HepG2 (cell line): ENCODE data around the gene SF3A2. TPM values are rescaled to one million over a fixed set of nuclear protein-coding genes. Genes with fewer than 3 reads are reported as not detected.

Experiments
- CBFB ChIP-seq: sonication (generic); formaldehyde crosslinking; IDR thresholded peaks from 2 replicates; pipeline ENCODE4 v1.4.0; 2020; ENCODE audit warnings: missing genetic modification reagents
- KMT2A ChIP-seq: sonication (generic); formaldehyde crosslinking; IDR thresholded peaks from 2 replicates; pipeline ENCODE4 v1.4.0; 2020; ENCODE audit warnings: missing genetic modification reagents
- PBX2 ChIP-seq: IDR thresholded peaks from 2 replicates; pipeline ENCODE4 v1.6.1; 2016; ENCODE audit warnings: control low read depth
- POGZ ChIP-seq: sonication (generic); formaldehyde crosslinking; IDR thresholded peaks from 2 replicates; pipeline ENCODE4 v1.4.0; 2020; ENCODE audit warnings: mild to moderate bottlenecking, missing genetic modification reagents
- SETDB1 ChIP-seq: sonication (generic); formaldehyde crosslinking; IDR thresholded peaks from 2 replicates; pipeline ENCODE4 v1.5.1; 2020; ENCODE audit warnings: missing genetic modification reagents, mild to moderate bottlenecking, borderline replicate concordance
- SRF ChIP-seq: IDR thresholded peaks from 2 replicates; pipeline ENCODE4 v1.6.1; 2011; ENCODE audit warnings: mild to moderate bottlenecking, low read depth, low read length, moderate library complexity
- TAF15 ChIP-seq: fragments of 200-400 bp; formaldehyde crosslinking; IDR thresholded peaks from one replicate; pipeline ENCODE4 v1.6.1; 2018; ENCODE audit warnings: mild to moderate bottlenecking, low read depth, low read length; ENCODE audit not compliant: poor library complexity, severe bottlenecking
- YEATS4 ChIP-seq: sonication (generic); formaldehyde crosslinking; IDR thresholded peaks from 2 replicates; pipeline ENCODE4 v1.4.0; 2020; ENCODE audit warnings: missing genetic modification reagents, borderline replicate concordance
- ZMYM3 ChIP-seq: sonication (generic); formaldehyde crosslinking; IDR thresholded peaks from 2 replicates; pipeline ENCODE4 v1.5.1; 2020; ENCODE audit warnings: mild to moderate bottlenecking, missing genetic modification reagents
- ZMYM4 ChIP-seq: sonication (generic); formaldehyde crosslinking; IDR thresholded peaks from 2 replicates; pipeline ENCODE4 v1.8.1; 2023; ENCODE audit warnings: mild to moderate bottlenecking, missing genetic modification reagents
- ZNF639 ChIP-seq: conservative IDR thresholded peaks from 2 replicates; pipeline ENCODE4 v1.6.1; 2018; ENCODE audit warnings: missing genetic modification reagents
- ZNF652 ChIP-seq: IDR thresholded peaks from 2 replicates; pipeline ENCODE4 v1.6.1; 2016; ENCODE audit warnings: low read depth, borderline replicate concordance
- ZNF737 ChIP-seq: sonication (generic); formaldehyde crosslinking; IDR thresholded peaks from 2 replicates; pipeline ENCODE4 v1.5.0; 2020; ENCODE audit warnings: missing genetic modification reagents, mild to moderate bottlenecking, borderline replicate concordance
- ZSCAN29 ChIP-seq: sonication (generic); formaldehyde crosslinking; conservative IDR thresholded peaks from 2 replicates; pipeline ENCODE4 v1.4.0; 2020; ENCODE audit warnings: mild to moderate bottlenecking, missing genetic modification reagents
- polyA plus RNA-seq, 8 experiments: library from polyadenylated mRNA; depleted of rRNA in 3 of 8; stranded (reverse) in 7 of 8; unstranded in 1 of 8; fragments of >200 nt; fragmentation: Illumina TruSeq in 4 of 8; extraction: Trizol in 4 of 8; gene quantifications; 2 replicates each; pipeline versions ENCODE4 v1.2.1 to v1.2.3, GENCODE V29; 2011 to 2016; ENCODE audit warnings: low read depth in 4 of 8, missing spikeins in 1 of 8, mixed read lengths in 1 of 8; ENCODE audit not compliant: insufficient read depth in 1 of 8
- total RNA-seq, 5 experiments: library from RNA; depleted of rRNA; stranded (reverse); fragments of >200 nt; fragmentation: Illumina TruSeq; extraction: Trizol; gene quantifications; 2 replicates each; pipeline ENCODE4 v1.2.3, GENCODE V29; 2016; ENCODE audit warnings: low read depth in 1 of 5
- TF ChIP-seq, protein P1 (sequence below): sonication (generic); formaldehyde crosslinking; IDR thresholded peaks from 2 replicates; pipeline ENCODE4 v1.4.0; 2020; ENCODE audit warnings: missing genetic modification reagents, borderline replicate concordance
- TF ChIP-seq, protein P2 (sequence below): sonication (generic); formaldehyde crosslinking; IDR thresholded peaks from 2 replicates; pipeline ENCODE4 v1.4.0; 2020; ENCODE audit warnings: missing genetic modification reagents
- TF ChIP-seq, protein P3 (sequence below): sonication (generic); formaldehyde crosslinking; IDR thresholded peaks from 2 replicates; pipeline ENCODE4 v1.4.0; 2020; ENCODE audit warnings: missing genetic modification reagents

Gene SF3A2
- total and polyA plus RNA-seq, 2 of the 13 experiments (the other 11 are each of a cell fraction or from before 2014, with no cell fraction given), result 8.6 to 8.8 TPM

- TF ChIP-seq TAF15 (no peak), POGZ (CRISPR knock-in tag) (no peak), PBX2 (CRISPR knock-in tag) (no peak), ZMYM3 (peak; percentile 25; the same call in 1 of the 2 replicates), SRF (no peak), KMT2A (CRISPR knock-in tag) (no peak), ZNF639 (CRISPR knock-in tag) (no peak), ZMYM4 (CRISPR knock-in tag) (no peak), CBFB (CRISPR knock-in tag) (no peak), SETDB1 (CRISPR knock-in tag) (no peak), YEATS4 (CRISPR knock-in tag) (peak; percentile 24; the same call in 1 of the 2 replicates), ZNF737 (CRISPR knock-in tag) (no peak), ZSCAN29 (CRISPR knock-in tag) (no peak), ZNF652 (no peak)
- TF ChIP-seq, protein P1, sequence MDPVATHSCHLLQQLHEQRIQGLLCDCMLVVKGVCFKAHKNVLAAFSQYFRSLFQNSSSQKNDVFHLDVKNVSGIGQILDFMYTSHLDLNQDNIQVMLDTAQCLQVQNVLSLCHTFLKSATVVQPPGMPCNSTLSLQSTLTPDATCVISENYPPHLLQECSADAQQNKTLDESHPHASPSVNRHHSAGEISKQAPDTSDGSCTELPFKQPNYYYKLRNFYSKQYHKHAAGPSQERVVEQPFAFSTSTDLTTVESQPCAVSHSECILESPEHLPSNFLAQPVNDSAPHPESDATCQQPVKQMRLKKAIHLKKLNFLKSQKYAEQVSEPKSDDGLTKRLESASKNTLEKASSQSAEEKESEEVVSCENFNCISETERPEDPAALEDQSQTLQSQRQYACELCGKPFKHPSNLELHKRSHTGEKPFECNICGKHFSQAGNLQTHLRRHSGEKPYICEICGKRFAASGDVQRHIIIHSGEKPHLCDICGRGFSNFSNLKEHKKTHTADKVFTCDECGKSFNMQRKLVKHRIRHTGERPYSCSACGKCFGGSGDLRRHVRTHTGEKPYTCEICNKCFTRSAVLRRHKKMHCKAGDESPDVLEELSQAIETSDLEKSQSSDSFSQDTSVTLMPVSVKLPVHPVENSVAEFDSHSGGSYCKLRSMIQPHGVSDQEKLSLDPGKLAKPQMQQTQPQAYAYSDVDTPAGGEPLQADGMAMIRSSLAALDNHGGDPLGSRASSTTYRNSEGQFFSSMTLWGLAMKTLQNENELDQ (CRISPR knock-in tag), result no peak
- TF ChIP-seq, protein P2, sequence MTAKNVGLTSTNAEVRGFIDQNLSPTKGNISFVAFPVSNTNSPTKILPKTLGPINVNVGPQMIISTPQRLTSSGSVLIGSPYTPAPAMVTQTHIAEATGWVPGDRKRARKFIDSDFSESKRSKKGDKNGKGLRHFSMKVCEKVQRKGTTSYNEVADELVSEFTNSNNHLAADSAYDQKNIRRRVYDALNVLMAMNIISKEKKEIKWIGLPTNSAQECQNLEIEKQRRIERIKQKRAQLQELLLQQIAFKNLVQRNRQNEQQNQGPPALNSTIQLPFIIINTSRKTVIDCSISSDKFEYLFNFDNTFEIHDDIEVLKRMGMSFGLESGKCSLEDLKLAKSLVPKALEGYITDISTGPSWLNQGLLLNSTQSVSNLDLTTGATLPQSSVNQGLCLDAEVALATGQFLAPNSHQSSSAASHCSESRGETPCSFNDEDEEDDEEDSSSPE (CRISPR knock-in tag), result no peak
- TF ChIP-seq, protein P3, sequence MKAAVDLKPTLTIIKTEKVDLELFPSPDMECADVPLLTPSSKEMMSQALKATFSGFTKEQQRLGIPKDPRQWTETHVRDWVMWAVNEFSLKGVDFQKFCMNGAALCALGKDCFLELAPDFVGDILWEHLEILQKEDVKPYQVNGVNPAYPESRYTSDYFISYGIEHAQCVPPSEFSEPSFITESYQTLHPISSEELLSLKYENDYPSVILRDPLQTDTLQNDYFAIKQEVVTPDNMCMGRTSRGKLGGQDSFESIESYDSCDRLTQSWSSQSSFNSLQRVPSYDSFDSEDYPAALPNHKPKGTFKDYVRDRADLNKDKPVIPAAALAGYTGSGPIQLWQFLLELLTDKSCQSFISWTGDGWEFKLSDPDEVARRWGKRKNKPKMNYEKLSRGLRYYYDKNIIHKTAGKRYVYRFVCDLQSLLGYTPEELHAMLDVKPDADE, result no peak
Measured at GRCh38 chr19:2266183-2266993, 29.8 kb downstream of the SF3A2 start (continued).
